ENCODE results near the gene ZNF862.

DNA sequence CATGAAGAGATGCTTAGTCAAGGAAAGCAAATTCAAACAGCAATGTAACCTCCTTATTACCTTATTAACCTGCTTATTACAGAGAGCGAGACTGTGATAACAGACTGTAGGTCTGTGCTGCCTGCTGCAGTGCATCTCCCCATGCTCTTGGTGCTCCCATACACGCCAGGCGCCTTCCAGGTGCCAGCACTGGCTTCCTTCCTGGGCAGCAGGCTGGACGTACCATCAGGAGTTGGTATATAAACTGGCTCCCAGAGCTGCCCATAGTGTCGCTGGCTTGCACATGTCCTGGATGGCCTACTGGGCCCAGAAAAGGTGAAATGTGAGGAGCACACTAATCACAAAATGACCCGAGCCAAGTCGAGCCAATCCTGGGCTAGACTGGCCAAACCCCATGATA, 49.1 kb downstream of the ZNF862 start:
- TF ChIP-seq, protein P1, sequence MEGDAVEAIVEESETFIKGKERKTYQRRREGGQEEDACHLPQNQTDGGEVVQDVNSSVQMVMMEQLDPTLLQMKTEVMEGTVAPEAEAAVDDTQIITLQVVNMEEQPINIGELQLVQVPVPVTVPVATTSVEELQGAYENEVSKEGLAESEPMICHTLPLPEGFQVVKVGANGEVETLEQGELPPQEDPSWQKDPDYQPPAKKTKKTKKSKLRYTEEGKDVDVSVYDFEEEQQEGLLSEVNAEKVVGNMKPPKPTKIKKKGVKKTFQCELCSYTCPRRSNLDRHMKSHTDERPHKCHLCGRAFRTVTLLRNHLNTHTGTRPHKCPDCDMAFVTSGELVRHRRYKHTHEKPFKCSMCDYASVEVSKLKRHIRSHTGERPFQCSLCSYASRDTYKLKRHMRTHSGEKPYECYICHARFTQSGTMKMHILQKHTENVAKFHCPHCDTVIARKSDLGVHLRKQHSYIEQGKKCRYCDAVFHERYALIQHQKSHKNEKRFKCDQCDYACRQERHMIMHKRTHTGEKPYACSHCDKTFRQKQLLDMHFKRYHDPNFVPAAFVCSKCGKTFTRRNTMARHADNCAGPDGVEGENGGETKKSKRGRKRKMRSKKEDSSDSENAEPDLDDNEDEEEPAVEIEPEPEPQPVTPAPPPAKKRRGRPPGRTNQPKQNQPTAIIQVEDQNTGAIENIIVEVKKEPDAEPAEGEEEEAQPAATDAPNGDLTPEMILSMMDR (IDR thresholded peaks at IDR 0.05), result no peak
- TF ChIP-seq POLR2AphosphoS5 (IDR thresholded peaks at IDR 0.05), result no peak
- TF ChIP-seq POLR2A (IDR thresholded peaks at IDR 0.05), result no peak
